ENCODE results near the gene SUSD5. TPM values are rescaled to one million over a fixed set of nuclear protein-coding genes. Genes with fewer than 3 reads are reported as not detected.

The SUSD5 gene
- total RNA-seq, 4 donors from 2014 or later: 0.55 to 2.2 (median 1.1) TPM

DNA sequence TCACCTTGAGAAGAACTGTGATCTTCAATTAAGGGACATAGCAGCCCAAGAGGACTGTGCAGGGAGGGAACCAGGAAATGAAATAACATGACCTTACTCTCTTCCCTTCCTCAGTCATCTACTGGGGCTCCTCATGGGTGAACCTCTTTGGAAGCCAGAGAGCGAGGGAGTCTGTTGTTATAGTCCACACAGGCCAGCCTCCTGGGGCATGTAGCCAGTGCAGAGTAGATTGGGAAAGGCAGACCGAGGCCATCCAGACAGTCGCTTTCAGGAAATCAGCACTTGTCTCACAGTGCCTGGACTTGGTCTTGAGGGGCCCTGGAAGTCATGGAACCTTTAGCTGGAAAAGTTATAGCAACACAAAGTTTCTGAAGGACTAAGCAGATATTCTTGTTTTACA, 98.7 kb downstream of the SUSD5 start:
- Histone ChIP-seq H3K4me3 (no peak overlapping the region), H3K36me3 (peaks cover 0 to 11% of the 10 kb centered on the region in 2 donors), H3K9me3 (no peaks in the 10 kb centered on the region), H3K27me3 (no peaks in the 10 kb centered on the region), H3K4me1 (peaks cover 1% of the 10 kb centered on the region in 2 donors), H3K27ac (peak overlapping the region in 1 of 4 donors; percentile 94)
- in situ Hi-C loops (cut with MboI; ENCODE audit: low sequenced_read_pairs in 4 of 4) (loop anchor here in 1 of 4 donors (10.0 kb wide), 1 partner anchor 315 kb away; no protein-coding TSS in a partner anchor), intact Hi-C loops (cut with DNase I; ENCODE audit: low total_unique reads) (loop anchor here (10.0 kb wide), 1 partner anchor 595 kb away; the partner anchor contains the start of gene CLASP2)
- ATAC-seq (no peak), DNase-seq (no peak)
- TF ChIP-seq, protein P1, sequence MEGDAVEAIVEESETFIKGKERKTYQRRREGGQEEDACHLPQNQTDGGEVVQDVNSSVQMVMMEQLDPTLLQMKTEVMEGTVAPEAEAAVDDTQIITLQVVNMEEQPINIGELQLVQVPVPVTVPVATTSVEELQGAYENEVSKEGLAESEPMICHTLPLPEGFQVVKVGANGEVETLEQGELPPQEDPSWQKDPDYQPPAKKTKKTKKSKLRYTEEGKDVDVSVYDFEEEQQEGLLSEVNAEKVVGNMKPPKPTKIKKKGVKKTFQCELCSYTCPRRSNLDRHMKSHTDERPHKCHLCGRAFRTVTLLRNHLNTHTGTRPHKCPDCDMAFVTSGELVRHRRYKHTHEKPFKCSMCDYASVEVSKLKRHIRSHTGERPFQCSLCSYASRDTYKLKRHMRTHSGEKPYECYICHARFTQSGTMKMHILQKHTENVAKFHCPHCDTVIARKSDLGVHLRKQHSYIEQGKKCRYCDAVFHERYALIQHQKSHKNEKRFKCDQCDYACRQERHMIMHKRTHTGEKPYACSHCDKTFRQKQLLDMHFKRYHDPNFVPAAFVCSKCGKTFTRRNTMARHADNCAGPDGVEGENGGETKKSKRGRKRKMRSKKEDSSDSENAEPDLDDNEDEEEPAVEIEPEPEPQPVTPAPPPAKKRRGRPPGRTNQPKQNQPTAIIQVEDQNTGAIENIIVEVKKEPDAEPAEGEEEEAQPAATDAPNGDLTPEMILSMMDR (IDR thresholded peaks at IDR 0.05 in 4 of 5, conservative IDR thresholded peaks at IDR 0.05 in 1 of 5): no peak
- no peak for TF ChIP-seq POLR2A (IDR thresholded peaks at IDR 0.05)

GRCh38 chr3:33117461-33117860, 101.1 kb downstream of the SUSD5 start:
- Histone ChIP-seq H3K27ac (peak overlapping the region in 3 of 4 donors; percentile 34 to 96 (median 94)), H3K9me3 (no peaks in the 10 kb centered on the region), H3K4me3 (no peak overlapping the region), H3K27me3 (no peaks in the 10 kb centered on the region), H3K36me3 (peaks cover 0 to 5% of the 10 kb centered on the region in 2 donors), H3K4me1 (peaks cover 9% of the 10 kb centered on the region in 2 donors)
- no peak for ATAC-seq
- no peak for DNase-seq
- intact Hi-C loops (cut with DNase I; ENCODE audit: low total_unique reads): loop anchor here (10.0 kb wide), 1 partner anchor 597 kb away; the partner anchor contains the start of gene CLASP2
- in situ Hi-C loops (cut with MboI; ENCODE audit: low sequenced_read_pairs in 4 of 4): loop anchor here in 1 of 4 donors (10.0 kb wide), 1 partner anchor 317 kb away; no protein-coding TSS in a partner anchor
- TF ChIP-seq POLR2A (IDR thresholded peaks at IDR 0.05): no peak
- TF ChIP-seq, protein P1 (IDR thresholded peaks at IDR 0.05 in 4 of 5, conservative IDR thresholded peaks at IDR 0.05 in 1 of 5): no peak

DNA sequence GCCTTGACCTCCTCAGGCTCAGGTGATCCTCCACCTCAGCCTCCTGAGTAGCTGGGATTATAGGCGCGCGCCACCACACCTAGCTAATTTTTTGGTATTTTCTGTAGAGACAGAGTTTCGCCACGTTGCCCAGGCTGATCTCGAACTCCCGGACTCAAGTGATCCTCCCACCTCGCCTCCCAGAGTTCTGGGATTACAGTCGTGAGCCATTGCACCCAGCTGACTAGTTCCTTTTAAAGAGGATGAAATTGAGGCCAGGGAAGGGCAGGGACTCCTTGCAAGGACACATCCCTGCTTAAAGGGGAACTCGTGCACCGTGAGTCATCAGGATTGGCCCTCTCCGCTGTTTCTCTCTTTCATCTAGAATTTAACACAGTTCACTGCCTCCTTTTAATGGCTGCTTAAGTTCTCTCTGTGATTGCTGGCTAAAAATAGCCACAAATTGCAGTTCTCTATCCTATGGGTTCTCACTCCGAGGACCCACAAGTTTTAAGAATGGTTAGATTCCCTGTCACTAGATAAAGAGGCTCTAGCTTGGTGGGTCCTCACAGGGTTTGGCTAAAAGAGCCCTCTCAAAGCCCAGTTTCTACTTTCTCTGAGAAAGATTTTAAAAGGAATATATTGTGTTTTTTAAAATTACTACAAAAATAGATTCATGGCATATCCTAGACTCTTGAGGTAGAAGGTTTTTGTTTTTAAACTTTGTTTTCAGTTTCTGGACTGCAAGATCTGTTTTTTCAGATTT, 103.4 kb downstream of the SUSD5 start:
- H3K4me1 ChIP-seq: peaks cover 9% of the 10 kb centered on the region in 2 donors
- H3K9me3 ChIP-seq: no peaks in the 10 kb centered on the region
- peak overlapping the region; percentile 87 to 96 (median 94) for H3K27ac ChIP-seq
- ATAC-seq (peak; percentile 88 to 89), DNase-seq (peak; percentile 92 to 94)
- TF ChIP-seq, protein P1 (IDR thresholded peaks at IDR 0.05 in 4 of 5, conservative IDR thresholded peaks at IDR 0.05 in 1 of 5): no peak
- TF ChIP-seq POLR2A (IDR thresholded peaks at IDR 0.05): peak; percentile 9 to 18
- intact Hi-C loops (cut with DNase I; ENCODE audit: low total_unique reads) (loop anchor here (1.0 to 10.0 kb wide), 3 partner anchors 18 to 600 kb away; partner anchors contain the start of genes CLASP2, GLB1, TMPPE and UBP1), in situ Hi-C loops (cut with MboI; ENCODE audit: low sequenced_read_pairs in 4 of 4) (loop anchor here in 1 of 4 donors (10.0 kb wide), 1 partner anchor 320 kb away; no protein-coding TSS in a partner anchor)
- no peaks in the 10 kb centered on the region for H3K27me3 ChIP-seq
- peak overlapping the region; percentile 69 to 90 (median 70) for H3K4me3 ChIP-seq
- H3K36me3 ChIP-seq: peaks cover 0 to under 1% of the 10 kb centered on the region in 2 donors

GRCh38 chr3:33114622-33115023, 104.0 kb downstream of the SUSD5 start:
- Histone ChIP-seq H3K4me1 (peaks cover 9% of the 10 kb centered on the region in 2 donors), H3K4me3 (peak overlapping the region; percentile 69 to 90 (median 70)), H3K36me3 (no peaks in the 10 kb centered on the region), H3K27ac (peak overlapping the region; percentile 87 to 96 (median 94)), H3K27me3 (no peaks in the 10 kb centered on the region), H3K9me3 (no peaks in the 10 kb centered on the region)
- no peak for TF ChIP-seq POLR2A (IDR thresholded peaks at IDR 0.05)
- TF ChIP-seq, protein P1 (IDR thresholded peaks at IDR 0.05 in 4 of 5, conservative IDR thresholded peaks at IDR 0.05 in 1 of 5): no peak
- ATAC-seq: peak in 1 of 2 donors; percentile 0
- in situ Hi-C loops (cut with MboI; ENCODE audit: low sequenced_read_pairs in 4 of 4): loop anchor here in 1 of 4 donors (10.0 kb wide), 1 partner anchor 320 kb away; no protein-coding TSS in a partner anchor
- intact Hi-C loops (cut with DNase I; ENCODE audit: low total_unique reads): loop anchor here (1.0 to 10.0 kb wide), 3 partner anchors 17 to 600 kb away; partner anchors contain the start of genes CLASP2, GLB1, TMPPE and UBP1
- DNase-seq: no peak
